SU-DHL-6 (cell line): Measurements from ENCODE around the gene NFIB.

ENCODE experiments used
- CTCF ChIP-seq: fragments of 200-600 bp; sonication (generic); IDR thresholded peaks from one replicate; pipeline ENCODE4 v1.5.1; 2017; ENCODE audit warnings: antibody characterized with exemption, mild to moderate bottlenecking, low read length, moderate library complexity; ENCODE audit not compliant: insufficient read depth, poor library complexity, severe bottlenecking
- EZH2phosphoT487 ChIP-seq: fragments of 200-600 bp; sonication (generic), shearing (Covaris generic); conservative IDR thresholded peaks from 2 replicates; pipeline ENCODE4 v1.6.1; 2018; ENCODE audit warnings: mild to moderate bottlenecking, antibody characterized with exemption, low read length, moderate library complexity, mixed read lengths

GRCh38 chr9:14051419-14051818, 262.5 kb downstream of the NFIB start:
- TF ChIP-seq CTCF (no peak), EZH2phosphoT487 (no peak)
